Cardiac fibroblast (primary cell): ENCODE measurements around the gene TMEM175.

Experiments
- DNase-seq, 2 donors: peaks; one replicate each; pipeline versions ENCODE4 v3.0.0 to v3.0.0-alpha.2; 2010; ENCODE audit warnings: low read depth in 2 of 2
- H3K4me3 ChIP-seq, 2 donors: replicated peaks in 1 of 2; 1 replicate in 1 of 2; 2 replicates in 1 of 2; pipeline ENCODE4 v1.5.1; 2011; ENCODE audit warnings: low read depth in 2 of 2, low read length in 2 of 2, mild to moderate bottlenecking in 2 of 2, moderate library complexity in 1 of 2
- CTCF ChIP-seq: IDR thresholded peaks from one replicate; pipeline ENCODE4 v1.5.1; 2011; ENCODE audit warnings: low read depth, mild to moderate bottlenecking, low read length, inconsistent platforms

Gene TMEM175

GRCh38 chr4:1002131-1002630, 69.9 kb downstream of the TMEM175 start:
- DNase-seq: peak in 1 of 2 donors; percentile 58
- TF ChIP-seq CTCF: no peak
- H3K4me3 ChIP-seq: no peak overlapping the region

GRCh38 chr4:1002631-1003251, 70.5 kb downstream of the TMEM175 start:
- no peak overlapping the region for H3K4me3 ChIP-seq
- no peak for TF ChIP-seq CTCF
- DNase-seq: no peak

- TF ChIP-seq CTCF: no peak
- DNase-seq: no peak
- H3K4me3 ChIP-seq: no peak overlapping the region
Measured at GRCh38 chr4:1003271-1004070, 71.2 kb downstream of the TMEM175 start.

- no peak overlapping the region for H3K4me3 ChIP-seq
- DNase-seq: no peak
- TF ChIP-seq CTCF: no peak
Measured at GRCh38 chr4:1004071-1004418, 71.8 kb downstream of the TMEM175 start.

GRCh38 chr4:1004557-1005485, 72.6 kb downstream of the TMEM175 start:
- no peak for TF ChIP-seq CTCF
- H3K4me3 ChIP-seq: no peak overlapping the region
- no peak for DNase-seq

- TF ChIP-seq CTCF: no peak
- no peak for DNase-seq
- H3K4me3 ChIP-seq: no peak overlapping the region
Measured at GRCh38 chr4:1006856-1007255, 74.6 kb downstream of the TMEM175 start.
